ENCODE data around the gene BICDL2.
"Not testable (repeated sequence)": the region's sequence is repeated elsewhere in the genome, so short reads cannot be mapped to it uniquely, and the experiment has no call there.

The BICDL2 gene

DNA sequence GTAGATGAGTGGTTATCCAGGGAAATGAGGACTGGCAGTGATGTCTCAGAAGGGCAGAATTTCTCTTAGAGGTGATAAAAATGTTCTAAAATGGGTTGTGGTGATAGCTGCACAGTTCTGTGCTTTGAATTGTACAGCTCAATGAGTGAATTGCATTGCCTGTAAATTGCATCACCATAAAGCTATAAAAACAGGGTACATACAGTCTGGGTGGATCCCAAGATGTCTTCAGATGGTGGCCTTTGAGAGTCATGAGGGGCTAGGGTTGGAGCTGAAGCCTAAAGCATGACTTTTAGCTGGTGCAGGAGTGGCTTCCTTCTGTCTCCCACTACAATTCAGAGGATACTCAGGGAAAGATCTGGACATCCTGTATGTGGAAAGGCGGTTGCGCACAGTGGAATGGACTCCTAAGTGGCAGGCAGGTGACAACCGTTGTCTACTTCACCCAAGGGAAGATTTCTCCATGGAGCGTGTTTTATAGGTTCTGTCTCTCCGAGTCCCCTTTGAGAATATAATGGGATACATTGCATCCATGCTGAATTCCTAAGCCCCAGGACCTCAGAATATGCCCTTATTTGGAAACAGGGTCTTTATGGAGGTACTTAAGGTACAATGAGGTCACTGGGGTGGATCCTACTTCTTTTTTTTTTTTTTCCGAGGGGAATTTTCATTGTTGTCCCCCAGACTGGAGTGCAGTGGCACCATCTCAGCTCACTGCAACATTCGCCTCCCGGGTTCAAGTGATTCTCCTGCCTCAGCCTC, 27.1 kb upstream of the BICDL2 start:
- no peak for FAIRE-seq

DNA sequence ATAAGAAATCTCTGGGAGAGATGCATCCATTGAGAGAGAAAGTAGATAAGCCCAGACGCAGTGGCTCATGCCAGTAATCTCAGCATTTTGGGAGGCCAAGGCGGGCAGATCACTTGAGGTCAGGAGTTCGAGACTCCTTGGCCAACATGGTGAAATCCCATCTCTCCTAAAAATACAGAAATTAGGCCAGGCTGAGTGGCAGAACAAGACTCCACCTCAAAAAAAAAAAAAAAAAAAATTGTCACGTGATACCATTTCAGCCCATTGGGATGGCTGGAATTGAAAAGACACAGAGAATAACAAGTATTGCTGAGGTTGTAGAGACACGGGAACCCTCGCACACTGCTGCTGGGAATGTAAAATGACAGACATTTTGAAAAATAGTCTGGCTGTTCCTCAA, 25.8 kb upstream of the BICDL2 start:
- FAIRE-seq, result no peak

DNA sequence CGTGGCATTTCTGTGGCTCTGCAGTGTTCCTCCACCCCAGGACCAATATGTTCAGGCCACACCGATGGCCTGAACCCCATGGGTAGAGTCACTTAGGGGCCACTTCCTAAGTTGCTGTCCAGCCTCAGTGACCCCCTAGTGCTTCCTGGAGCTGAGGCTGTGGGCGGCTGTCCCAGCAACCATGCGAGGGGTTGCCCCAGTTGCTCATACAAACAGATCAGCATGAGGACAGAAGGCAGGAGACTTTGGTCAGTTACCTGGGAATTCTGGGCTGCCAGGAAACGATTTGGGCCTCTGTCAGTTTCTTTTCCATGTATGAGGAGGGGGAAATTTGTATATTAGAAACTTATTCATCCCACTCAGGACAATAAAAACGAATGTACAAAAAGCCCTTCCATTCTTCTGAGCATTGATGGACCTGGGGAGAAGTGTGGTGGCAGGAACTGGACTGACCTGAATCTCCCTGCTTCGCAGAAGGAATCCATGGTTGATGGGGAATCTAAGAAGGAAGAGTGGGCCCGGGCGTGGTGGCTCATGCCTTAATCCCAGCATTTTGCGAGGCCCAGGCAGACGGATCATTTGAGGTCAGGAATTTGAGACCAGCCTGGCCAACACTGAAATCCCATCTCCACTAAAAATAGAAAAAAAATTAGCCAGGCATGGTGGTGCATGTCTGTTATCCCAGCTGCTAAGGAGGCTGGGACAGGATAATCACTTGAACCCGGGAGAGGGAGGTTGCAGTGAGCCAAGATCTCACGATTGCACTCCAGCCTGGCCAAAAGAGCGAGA, 23.8 kb upstream of the BICDL2 start:
- no peak for FAIRE-seq

DNA sequence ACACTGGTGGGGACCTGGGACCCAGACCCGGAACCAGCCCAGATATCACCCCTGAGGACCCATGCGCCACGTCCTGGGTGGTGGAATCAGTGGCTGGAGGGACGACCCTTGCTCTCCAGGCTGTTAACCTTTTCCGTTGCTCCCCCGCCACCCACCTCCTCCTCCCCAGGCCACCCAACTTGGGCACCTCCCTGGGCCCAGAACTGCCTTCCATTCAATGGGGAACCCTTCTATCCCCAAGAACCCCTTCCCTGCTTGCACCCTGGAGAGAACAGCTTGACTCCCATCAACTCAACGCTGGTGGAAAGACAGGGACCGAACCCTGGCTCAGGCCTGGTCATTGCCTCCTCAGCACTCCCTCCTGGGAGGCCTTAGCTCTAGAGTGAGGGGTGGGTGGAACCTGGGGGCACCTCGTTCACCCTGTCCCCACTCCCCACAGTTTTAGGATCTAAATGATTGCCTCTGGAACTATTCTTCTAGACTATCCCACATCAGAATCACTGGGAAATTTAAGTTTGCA, 23.0 kb upstream of the BICDL2 start:
- no peak for FAIRE-seq

DNA sequence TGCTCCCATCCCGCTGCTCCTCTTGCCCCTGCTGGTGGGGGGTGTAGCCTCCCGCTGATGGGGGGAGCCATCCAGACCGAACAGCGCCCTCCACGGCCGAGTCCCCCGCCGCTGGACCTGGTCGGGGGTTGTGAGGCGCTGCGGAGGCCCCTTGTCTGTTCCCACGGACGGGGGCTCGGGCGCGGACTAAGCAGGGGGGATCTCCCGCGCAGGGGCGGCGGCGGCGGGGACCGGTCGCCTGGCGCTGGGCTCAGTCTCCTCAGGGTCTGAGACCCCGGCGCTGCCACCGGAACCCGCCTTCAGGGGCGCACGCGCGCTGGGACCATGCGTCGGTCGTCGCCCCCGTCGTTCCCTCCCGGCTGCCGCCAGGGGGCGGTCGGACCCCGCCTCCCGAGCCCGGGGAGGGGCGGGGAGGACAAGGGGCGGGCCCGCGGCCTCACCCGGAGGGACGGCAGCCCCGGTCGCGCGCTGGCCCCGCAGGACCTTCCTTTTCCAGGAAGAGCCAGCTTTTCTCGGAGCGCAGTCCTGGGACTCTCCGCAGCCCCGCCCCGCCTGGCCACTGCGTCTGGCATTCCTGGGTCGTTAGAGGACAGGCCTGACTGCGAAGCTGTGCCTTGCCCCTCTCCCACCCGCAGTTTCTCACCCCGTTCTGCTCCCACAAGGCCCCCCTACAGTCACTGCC, 22.4 kb upstream of the BICDL2 start:
- no peak for FAIRE-seq

DNA sequence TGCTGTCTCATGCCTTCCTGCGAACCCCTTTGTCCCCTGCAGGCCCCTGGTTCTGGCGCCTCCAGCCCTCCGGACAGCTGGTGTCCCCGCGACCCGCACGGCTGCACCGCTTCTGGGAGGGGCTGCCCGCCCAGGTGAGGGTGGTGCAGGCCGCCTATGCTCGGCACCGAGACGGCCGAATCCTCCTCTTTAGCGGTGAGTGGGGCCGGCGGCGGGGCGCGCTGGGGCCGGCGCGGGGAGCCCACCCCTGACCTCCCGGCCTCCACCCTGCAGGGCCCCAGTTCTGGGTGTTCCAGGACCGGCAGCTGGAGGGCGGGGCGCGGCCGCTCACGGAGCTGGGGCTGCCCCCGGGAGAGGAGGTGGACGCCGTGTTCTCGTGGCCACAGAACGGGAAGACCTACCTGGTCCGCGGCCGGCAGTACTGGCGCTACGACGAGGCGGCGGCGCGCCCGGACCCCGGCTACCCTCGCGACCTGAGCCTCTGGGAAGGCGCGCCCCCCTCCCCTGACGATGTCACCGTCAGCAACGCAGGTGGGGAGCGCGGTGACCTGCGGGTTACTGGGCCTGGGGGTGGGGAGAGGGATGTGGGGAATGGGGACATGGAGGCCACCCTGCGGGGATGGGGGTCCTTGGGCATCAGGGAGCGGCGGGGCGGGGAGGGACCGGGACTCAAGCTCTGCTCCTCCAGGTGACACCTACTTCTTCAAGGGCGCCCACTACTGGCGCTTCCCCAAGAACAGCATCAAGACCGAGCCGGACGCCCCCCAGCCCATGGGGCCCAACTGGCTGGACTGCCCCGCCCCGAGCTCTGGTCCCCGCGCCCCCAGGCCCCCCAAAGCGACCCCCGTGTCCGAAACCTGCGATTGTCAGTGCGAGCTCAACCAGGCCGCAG, 21.6 kb upstream of the BICDL2 start:
- FAIRE-seq, result no peak

DNA sequence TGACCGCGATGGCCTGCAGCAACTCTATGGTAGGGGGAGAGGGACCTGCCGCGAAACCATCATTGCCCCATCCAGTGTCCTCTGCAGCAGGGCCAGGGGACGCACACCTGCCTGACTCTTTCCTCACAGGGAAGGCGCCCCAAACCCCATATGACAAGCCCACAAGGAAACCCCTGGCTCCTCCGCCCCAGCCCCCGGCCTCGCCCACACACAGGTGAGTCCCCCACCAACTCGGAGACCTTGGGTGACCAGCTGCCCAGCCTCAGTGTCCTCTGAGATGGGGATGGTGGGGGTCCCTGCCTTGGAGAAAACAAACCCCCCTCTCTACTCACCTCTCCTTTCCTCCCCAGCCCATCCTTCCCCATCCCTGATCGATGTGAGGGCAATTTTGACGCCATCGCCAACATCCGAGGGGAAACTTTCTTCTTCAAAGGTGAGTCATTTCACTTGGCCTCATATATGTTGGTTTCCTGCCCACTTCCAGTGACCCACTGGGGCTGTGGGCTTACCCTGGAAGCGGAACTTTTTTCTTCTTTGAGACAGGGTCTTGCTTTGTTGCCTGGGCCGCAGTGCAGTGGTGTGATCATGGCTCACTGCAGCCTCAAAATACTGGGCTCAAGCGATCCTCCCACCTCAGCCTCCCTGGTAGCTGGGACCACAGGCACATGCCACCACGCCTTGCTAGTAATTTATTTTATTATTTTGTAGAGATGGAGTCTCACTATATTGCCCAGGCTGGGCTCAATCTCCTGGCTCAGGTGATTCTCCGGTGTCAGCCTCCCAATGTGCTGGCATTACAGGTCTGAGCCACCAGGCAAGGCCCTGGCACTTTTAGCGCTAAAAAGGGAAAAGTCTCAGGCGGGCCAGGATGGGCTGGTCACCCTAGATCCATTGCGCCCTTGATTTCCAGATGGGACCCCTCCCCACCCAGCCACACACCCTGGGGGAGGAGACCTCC, 20.7 kb upstream of the BICDL2 start:
- no peak for FAIRE-seq

DNA sequence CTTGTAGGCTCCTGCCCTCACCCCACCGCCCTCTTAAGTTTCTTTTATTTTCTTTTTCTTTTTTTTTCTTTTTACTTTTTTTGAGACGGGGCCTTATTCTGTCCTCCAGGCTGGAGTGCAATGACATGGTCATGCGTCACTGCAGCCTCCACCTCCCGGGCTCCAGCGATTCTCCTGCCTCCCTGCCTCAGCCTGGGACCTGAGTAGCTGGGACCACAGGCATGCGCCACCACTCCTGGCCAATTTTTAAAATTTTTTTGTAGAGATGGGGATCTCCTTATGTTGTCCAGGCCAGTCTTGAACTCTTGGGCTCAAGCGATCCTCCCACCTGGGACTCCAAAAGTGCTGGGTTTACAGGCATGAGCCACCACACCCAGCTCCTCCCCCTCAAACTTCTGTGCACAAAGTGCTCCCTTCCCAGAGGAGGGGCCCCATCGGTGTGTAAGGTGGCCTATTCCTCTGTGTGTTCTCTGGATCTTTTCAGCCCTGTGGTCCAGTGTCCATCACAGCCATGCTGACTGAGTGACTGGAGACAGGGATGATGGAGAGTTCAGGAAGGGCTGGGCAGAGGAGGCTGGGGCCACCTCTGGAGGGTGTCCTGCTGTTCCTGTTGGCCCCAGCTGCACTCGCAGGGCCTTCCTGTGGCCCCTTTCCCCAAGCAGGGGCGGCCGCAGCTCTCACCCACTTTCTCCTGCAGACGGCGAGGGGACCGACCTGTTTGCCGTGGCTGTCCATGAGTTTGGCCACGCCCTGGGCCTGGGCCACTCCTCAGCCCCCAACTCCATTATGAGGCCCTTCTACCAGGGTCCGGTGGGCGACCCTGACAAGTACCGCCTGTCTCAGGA, 19.8 kb upstream of the BICDL2 start:
- no peak for FAIRE-seq

DNA sequence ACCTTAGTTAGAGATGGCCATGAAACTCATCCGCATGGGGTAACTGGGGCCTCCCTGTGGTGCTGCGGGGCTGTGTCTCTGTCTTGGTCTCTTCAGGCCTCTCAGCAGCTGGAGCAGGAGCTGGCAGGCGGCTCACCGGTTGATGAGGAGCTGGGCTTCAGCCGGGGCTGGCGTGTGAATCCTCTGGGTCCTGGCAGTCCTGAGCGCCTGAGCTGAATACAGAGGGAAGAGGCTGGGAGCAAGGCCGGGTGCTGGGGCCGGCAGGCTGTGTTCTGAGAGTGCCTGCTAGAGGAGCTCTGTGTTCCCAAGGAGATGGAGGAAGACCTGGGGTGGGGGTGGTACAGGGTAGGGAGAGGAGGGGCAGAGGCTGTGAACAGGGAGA, 19.0 kb upstream of the BICDL2 start:
- not testable (repeated sequence) for FAIRE-seq

DNA sequence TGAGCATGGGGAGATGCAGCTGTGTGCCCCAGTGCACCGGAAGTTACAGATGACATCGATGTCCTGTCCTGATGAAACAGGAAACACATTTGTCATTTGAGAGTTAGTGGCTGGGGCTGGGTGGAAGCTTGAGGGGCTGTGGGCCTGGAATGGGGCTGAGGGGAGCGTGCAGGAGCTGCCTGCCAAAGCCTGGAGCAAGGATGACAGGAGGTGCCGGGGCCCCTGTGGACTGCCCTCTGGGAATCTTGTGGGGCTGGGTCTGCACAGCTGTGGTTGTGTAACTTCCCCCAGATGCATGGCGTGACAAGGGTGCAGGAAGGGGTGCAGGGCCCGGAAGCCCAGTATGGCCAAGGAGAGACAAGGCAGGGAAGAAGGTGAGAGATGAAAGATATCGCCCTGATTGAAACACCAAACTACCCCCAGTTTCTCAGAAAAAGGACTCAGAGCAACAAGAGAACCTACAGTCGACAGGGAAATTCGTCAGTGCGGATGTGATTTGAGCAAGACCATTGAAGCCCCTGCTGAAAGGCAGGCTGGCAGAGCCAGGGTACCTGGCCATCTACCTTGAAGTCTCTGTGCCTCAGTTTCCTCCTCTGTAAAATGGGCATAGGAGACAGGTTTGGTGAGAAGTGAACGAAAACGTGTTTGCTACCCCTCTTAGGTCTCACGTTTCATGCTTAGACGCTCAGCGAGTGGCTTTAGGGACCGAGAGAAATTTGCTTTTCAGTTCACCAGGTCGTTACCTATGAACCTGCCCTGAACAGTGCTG, 18.4 kb upstream of the BICDL2 start:
- no peak for FAIRE-seq

DNA sequence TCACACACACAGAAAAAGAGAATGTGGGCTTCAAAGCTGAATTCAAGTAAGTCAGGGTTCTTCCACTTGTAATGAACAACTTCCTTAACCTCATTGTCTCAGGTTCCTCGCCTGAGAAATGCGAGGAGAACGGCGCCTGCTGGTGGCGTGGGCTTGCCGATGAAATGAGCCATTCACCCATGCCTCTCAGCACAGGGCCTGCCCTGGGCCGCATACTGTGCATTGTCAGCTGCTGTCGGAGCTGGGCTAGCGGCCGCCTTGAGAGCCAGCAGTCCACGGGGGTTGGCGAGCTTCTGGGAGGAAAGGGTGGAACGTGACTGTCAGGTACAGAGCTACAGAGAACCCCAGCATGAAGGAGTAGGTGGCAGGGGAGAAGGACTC, 16.6 kb upstream of the BICDL2 start:
- FAIRE-seq, result not testable (repeated sequence)

DNA sequence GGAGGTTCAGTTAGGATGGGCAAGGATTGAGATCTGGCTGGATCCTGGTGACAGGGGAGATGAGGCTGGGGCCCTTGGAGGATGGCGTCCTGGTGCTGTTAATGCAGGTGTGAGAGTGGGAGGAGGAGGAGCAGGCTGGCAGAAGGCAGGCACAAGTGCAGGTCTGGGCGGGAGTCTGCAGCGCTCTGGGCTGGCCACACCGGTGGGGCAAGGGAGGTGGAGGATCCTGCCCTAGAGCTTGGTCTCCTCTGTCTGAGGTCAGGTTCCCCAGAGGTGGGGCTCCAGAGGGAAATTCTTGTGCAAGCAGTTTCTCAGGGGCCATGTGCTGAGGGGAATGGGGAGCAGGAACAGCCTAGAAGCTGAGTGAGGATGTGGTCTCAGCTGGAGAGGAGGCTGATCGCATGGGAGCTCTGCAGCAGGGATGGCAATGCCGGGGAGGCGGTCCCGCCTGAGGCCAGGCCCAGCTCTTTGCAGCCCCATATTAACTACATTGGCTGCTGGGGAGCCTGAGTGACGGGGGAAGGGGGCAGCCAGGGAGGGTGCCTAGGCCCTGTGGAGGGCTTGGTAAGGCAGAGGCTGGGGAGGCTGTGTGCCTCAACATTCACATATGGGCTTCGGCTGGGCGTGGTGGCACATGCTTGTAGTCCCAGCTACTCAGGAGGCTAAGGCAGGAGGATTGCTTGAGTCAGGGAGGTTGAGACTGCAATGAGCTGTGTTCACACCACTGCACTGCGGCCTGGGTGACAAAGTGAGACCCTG, 16.0 kb upstream of the BICDL2 start:
- not testable (repeated sequence) for FAIRE-seq

DNA sequence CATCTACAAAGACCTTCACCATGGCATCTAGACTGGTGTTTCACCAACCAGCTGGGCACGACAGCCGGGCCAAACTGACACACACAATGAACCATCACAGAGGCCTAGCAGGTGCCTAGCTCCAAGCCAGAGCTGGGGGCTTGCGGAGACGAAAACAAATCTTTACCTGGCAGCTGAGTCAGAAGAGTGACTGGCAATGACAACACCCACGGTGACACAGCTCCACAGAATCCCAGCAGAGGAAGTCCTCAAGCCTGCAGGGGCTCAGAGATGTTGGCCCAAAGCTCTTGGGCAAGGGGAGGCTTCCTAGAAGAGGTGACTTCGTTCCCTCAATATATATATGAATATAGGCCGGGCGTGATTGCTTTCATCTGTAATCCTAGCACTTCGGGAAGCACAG, 14.8 kb upstream of the BICDL2 start:
- FAIRE-seq, result no peak

DNA sequence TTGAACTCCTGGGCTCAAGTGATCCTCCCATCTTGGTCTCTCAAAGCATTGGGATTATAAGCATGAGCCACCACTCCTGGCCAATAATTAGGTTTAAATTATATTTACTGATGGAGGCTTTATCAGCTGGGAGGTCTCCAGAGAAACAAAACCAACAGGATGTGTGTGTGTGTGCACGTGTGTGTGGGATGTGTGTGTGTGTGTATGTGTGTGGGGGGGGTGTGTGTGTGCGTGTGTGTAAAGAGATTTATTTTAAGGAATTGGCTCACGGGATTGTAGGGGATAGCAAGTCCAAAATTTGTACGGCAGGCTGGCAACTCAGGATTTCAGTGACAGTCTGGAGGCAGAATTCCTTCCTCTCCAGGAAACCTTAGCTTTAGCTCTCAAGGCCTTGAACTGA, 14.3 kb upstream of the BICDL2 start:
- FAIRE-seq, result no peak

DNA sequence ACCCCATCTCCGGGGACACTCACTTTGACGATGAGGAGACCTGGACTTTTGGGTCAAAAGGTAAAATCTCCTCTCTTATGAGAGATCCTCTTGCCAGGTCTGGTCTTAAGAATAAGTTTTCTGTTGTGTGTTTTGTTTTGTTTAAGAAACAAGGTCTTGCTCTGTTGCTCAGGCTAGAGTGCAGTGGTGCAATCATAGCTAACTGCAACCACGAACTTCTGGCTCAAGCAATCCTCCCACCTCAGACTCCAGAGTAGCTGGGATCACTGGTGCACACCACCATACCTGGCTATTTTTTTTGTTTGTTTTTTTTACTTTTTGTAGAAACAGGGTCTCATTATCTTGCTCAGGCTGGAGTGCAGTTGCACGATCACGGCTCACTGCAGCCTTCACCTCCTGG, 13.7 kb upstream of the BICDL2 start:
- FAIRE-seq, result no peak

DNA sequence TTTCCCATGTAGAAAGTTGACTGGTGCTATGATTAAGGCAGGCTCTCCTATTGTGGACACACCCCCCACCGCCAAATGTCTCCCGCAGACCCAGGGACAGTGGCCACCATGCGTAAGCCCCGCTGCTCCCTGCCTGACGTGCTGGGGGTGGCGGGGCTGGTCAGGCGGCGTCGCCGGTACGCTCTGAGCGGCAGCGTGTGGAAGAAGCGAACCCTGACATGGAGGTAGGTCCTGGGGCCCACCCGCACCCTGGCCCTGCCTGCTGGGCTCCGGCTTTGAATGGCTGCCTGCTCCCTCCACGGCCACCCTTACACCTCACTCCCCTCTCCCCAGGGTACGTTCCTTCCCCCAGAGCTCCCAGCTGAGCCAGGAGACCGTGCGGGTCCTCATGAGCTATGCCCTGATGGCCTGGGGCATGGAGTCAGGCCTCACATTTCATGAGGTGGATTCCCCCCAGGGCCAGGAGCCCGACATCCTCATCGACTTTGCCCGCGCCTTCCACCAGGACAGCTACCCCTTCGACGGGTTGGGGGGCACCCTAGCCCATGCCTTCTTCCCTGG, 13.3 kb upstream of the BICDL2 start:
- FAIRE-seq, result no peak

DNA sequence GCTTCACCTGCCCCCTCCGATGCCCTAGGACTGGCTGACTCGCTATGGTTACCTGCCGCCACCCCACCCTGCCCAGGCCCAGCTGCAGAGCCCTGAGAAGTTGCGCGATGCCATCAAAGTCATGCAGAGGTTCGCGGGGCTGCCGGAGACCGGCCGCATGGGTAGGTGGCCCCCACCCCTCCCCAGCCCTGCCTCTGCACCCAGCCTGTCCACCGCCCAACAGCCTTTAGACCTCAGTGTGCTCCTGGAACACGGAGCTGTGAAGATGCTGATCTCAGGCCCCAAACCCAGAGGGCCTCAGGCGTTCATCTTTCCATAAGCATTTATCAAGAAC, 10.6 kb upstream of the BICDL2 start:
- FAIRE-seq, result no peak

DNA sequence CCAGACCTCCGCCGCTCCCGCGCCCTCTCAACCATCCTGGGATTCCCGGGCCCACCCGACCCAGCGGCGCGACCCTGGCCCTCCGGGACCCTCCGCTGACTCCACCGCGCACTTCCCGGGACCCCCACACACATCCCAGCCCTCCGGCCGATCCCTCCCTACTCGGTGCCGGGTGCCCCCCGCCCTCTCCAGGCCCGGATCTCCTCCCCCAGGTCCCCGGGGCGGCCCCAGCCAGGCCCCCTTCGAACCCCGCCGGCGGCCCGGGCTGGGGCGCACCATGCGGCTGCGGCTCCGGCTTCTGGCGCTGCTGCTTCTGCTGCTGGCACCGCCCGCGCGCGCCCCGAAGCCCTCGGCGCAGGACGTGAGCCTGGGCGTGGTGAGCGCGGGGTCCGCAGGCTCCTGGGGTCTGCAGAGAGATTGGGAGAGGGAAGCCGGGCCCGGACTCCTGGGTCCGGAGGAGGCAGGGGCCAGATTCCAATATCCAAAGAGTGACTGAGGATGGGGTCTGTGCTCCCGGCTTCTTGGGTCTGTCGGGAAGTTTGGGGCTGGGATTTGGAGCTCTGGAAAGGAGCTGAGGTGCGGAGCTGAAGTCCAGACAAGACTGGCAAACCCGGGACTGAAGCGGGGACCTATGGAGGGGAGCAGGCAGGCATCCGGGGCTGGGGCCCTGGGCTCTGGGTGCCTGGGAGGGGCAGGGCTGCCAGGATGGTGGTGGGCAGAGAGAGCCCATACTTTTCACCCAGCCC, 10.1 kb upstream of the BICDL2 start:
- FAIRE-seq, result no peak
